GM23248 (cell line): ENCODE data around the gene SERP2. TPM values are rescaled to one million over a fixed set of nuclear protein-coding genes. Genes with fewer than 3 reads are reported as not detected.

Experiments
- DNase-seq: peaks from one replicate; pipeline ENCODE4 v3.0.0-alpha.2; 2015
- H2AFZ ChIP-seq: fragments of 200-600 bp; sonication (generic); 2 replicates; pipeline ENCODE4 v1.6.1; 2016; ENCODE audit warnings: antibody characterized with exemption
- H3F3A ChIP-seq: fragments of 200-600 bp; sonication (generic); 2 replicates; pipeline ENCODE4 v1.6.1; 2016; ENCODE audit warnings: mild to moderate bottlenecking, antibody characterized with exemption, mixed run types; ENCODE audit not compliant: insufficient read depth
- H3K27ac ChIP-seq: fragments of 200-600 bp; sonication (generic); 2 replicates; pipeline ENCODE4 v1.5.1; 2016; ENCODE audit warnings: mild to moderate bottlenecking
- H3K27me3 ChIP-seq: fragments of 200-600 bp; sonication (generic); replicated peaks from 2 replicates; pipeline ENCODE4 v1.6.1; 2016; ENCODE audit warnings: mild to moderate bottlenecking; ENCODE audit not compliant: insufficient read depth
- H3K36me3 ChIP-seq: fragments of 200-600 bp; sonication (generic); 2 replicates; pipeline ENCODE4 v1.6.1; 2016; ENCODE audit warnings: low read depth, mild to moderate bottlenecking
- H3K4me1 ChIP-seq: fragments of 200-600 bp; sonication (generic); 2 replicates; pipeline ENCODE4 v1.6.1; 2016; ENCODE audit warnings: mild to moderate bottlenecking; ENCODE audit not compliant: insufficient read depth
- H3K4me2 ChIP-seq: fragments of 200-600 bp; sonication (generic); one replicate; pipeline ENCODE4 v1.6.1; 2016; ENCODE audit warnings: mild to moderate bottlenecking; ENCODE audit not compliant: unreplicated experiment
- H3K4me3 ChIP-seq: fragments of 200-600 bp; sonication (generic); 2 replicates; pipeline ENCODE4 v1.5.1; 2016; ENCODE audit warnings: mild to moderate bottlenecking
- H3K79me2 ChIP-seq: fragments of 200-600 bp; sonication (generic); 2 replicates; pipeline ENCODE4 v1.6.1; 2016; ENCODE audit warnings: mild to moderate bottlenecking; ENCODE audit not compliant: insufficient read depth
- H3K9ac ChIP-seq: fragments of 200-600 bp; sonication (generic); 2 replicates; pipeline ENCODE4 v1.6.1; 2016; ENCODE audit warnings: mild to moderate bottlenecking
- H3K9me2 ChIP-seq: fragments of 200-600 bp; sonication (generic); 2 replicates; pipeline ENCODE4 v1.6.1; 2016; ENCODE audit warnings: mixed run types, mild to moderate bottlenecking, moderate library complexity; ENCODE audit not compliant: insufficient read depth
- H3K9me3 ChIP-seq: fragments of 200-600 bp; sonication (generic); one replicate; pipeline ENCODE4 v1.6.1; 2017; ENCODE audit warnings: low read depth
- H4K20me1 ChIP-seq: fragments of 200-600 bp; sonication (generic); 2 replicates; pipeline ENCODE4 v1.6.0; 2016; ENCODE audit not compliant: insufficient read depth
- EZH2 ChIP-seq: fragments of 200-600 bp; sonication (generic); IDR thresholded peaks from 2 replicates; pipeline ENCODE4 v1.6.1; 2018; ENCODE audit warnings: antibody characterized with exemption, mild to moderate bottlenecking; ENCODE audit not compliant: insufficient read depth, poor library complexity, severe bottlenecking
- EZH2phosphoT487 ChIP-seq: fragments of 200-600 bp; sonication (generic); IDR thresholded peaks from 2 replicates; pipeline ENCODE4 v1.6.1; 2018; ENCODE audit warnings: antibody characterized with exemption, moderate library complexity, mild to moderate bottlenecking, low read depth; ENCODE audit not compliant: insufficient read depth
- WGBS, 2 experiments: methylation state at CpG; one replicate each; pipeline ENCODE4 v1.1.6; 2015 to 2017; ENCODE audit warnings: low lambda C conversion rate in 2 of 2, low coverage in 1 of 2; ENCODE audit errors: missing lambda C conversion rate in 2 of 2; 5-methylcytosine and 5-hydroxymethylcytosine counted together
- in situ Hi-C: fragments of 300-500 bp; cut with MboI; formaldehyde crosslinking; loops from 2 replicates; pipeline ENCODE4 v1.15.0; 2020
- polyA plus RNA-seq: library from polyadenylated mRNA; unstranded; fragments of >200 nt; fragmentation: Nextera tagmentation; extraction: Ambion mirVana; gene quantifications from 2 replicates; pipeline ENCODE4 v1.2.1, GENCODE V29; 2016
- total RNA-seq: library from RNA; depleted of rRNA; stranded (reverse); fragments of >200 nt; shearing (Covaris generic); gene quantifications from 2 replicates; pipeline ENCODE4 v1.2.3, GENCODE V29; 2014

Gene SERP2
- total and polyA plus RNA-seq, 2 experiments from 2014 or later, result 2.8 to 3.2 TPM

GRCh38 chr13:44336934-44337333 is 36.7 kb upstream of the SERP2 start:
- no peak overlapping the region for H3K9ac ChIP-seq
- no peaks in the 10 kb centered on the region for H3K9me2 ChIP-seq
- no peak overlapping the region for H2AFZ ChIP-seq
- no peak overlapping the region for H3K4me2 ChIP-seq
- no peaks in the 10 kb centered on the region for H3K9me3 ChIP-seq
- WGBS, 2 experiments, result 92 to 95% methylated on average over 4 of the region's 4 CpGs
- no peak overlapping the region for H3K27ac ChIP-seq
- TF ChIP-seq EZH2, result no peak
- no peak for TF ChIP-seq EZH2phosphoT487
- no peak for DNase-seq
- in situ Hi-C loops, result no loop called here
- H3K4me1 ChIP-seq, result peaks cover 4% of the 10 kb centered on the region
- H3K79me2 ChIP-seq, result no peaks in the 10 kb centered on the region
- H3K4me3 ChIP-seq, result no peak overlapping the region
- no peaks in the 10 kb centered on the region; the same call in 1 of the 2 replicates for H3K27me3 ChIP-seq
- H3K36me3 ChIP-seq, result no peaks in the 10 kb centered on the region
- no peaks in the 10 kb centered on the region for H4K20me1 ChIP-seq
- H3F3A ChIP-seq, result no peaks in the 10 kb centered on the region

- TF ChIP-seq EZH2phosphoT487 (no peak), EZH2 (no peak)
- DNase-seq, result no peak
- WGBS, 2 experiments, result 64 to 86% methylated on average over 4 of the region's 4 CpGs
- Histone ChIP-seq H3K9ac (no peak overlapping the region), H3K79me2 (no peaks in the 10 kb centered on the region), H3K4me3 (no peak overlapping the region), H3K27me3 (no peaks in the 10 kb centered on the region; the same call in 1 of the 2 replicates), H3F3A (no peaks in the 10 kb centered on the region), H4K20me1 (no peaks in the 10 kb centered on the region), H3K27ac (no peak overlapping the region), H2AFZ (no peak overlapping the region), H3K9me3 (no peaks in the 10 kb centered on the region), H3K36me3 (no peaks in the 10 kb centered on the region), H3K4me1 (no peaks in the 10 kb centered on the region), H3K9me2 (no peaks in the 10 kb centered on the region), H3K4me2 (no peak overlapping the region)
- in situ Hi-C loops, result no loop called here
Measured at GRCh38 chr13:44337581-44337980, 36.0 kb upstream of the SERP2 start.

GRCh38 chr13:44340508-44340907 is 33.1 kb upstream of the SERP2 start:
- H2AFZ ChIP-seq, result no peak overlapping the region
- H3K9ac ChIP-seq, result no peak overlapping the region
- WGBS, 2 experiments, result 14 to 23% methylated on average over 2 of the region's 2 CpGs
- no peaks in the 10 kb centered on the region for H3K36me3 ChIP-seq
- H3F3A ChIP-seq, result no peaks in the 10 kb centered on the region
- H3K4me1 ChIP-seq, result no peaks in the 10 kb centered on the region
- no peaks in the 10 kb centered on the region for H3K9me3 ChIP-seq
- H3K79me2 ChIP-seq, result no peaks in the 10 kb centered on the region
- H3K27me3 ChIP-seq, result no peaks in the 10 kb centered on the region; the same call in 1 of the 2 replicates
- H3K27ac ChIP-seq, result no peak overlapping the region
- no peak overlapping the region for H3K4me3 ChIP-seq
- H3K9me2 ChIP-seq, result no peaks in the 10 kb centered on the region
- TF ChIP-seq EZH2 (no peak), EZH2phosphoT487 (no peak)
- no peak overlapping the region for H3K4me2 ChIP-seq
- no peaks in the 10 kb centered on the region for H4K20me1 ChIP-seq
- in situ Hi-C loops, result no loop called here
- DNase-seq, result no peak

GRCh38 chr13:44342741-44343140 is 30.9 kb upstream of the SERP2 start:
- no peaks in the 10 kb centered on the region for H3K9me2 ChIP-seq
- no peaks in the 10 kb centered on the region for H3K36me3 ChIP-seq
- H3K4me3 ChIP-seq, result no peak overlapping the region
- H3F3A ChIP-seq, result no peaks in the 10 kb centered on the region
- no peak for DNase-seq
- no peak overlapping the region for H2AFZ ChIP-seq
- in situ Hi-C loops, result no loop called here
- H3K79me2 ChIP-seq, result no peaks in the 10 kb centered on the region
- no peak overlapping the region for H3K4me2 ChIP-seq
- H3K27ac ChIP-seq, result no peak overlapping the region
- no peaks in the 10 kb centered on the region for H4K20me1 ChIP-seq
- H3K4me1 ChIP-seq, result peaks cover 6% of the 10 kb centered on the region; the same call in 1 of the 2 replicates
- no peak for TF ChIP-seq EZH2phosphoT487
- TF ChIP-seq EZH2, result no peak
- WGBS, 2 experiments, result 63 to 69% methylated on average over 1 of the region's 1 CpG
- no peak overlapping the region for H3K9ac ChIP-seq
- H3K27me3 ChIP-seq, result no peaks in the 10 kb centered on the region
- no peaks in the 10 kb centered on the region for H3K9me3 ChIP-seq

- Histone ChIP-seq H3K27me3 (no peaks in the 10 kb centered on the region), H2AFZ (no peak overlapping the region), H3K79me2 (no peaks in the 10 kb centered on the region), H3K27ac (no peak overlapping the region), H4K20me1 (no peaks in the 10 kb centered on the region), H3K9me3 (no peaks in the 10 kb centered on the region), H3K4me2 (no peak overlapping the region), H3K4me3 (no peak overlapping the region), H3K9ac (no peak overlapping the region), H3K4me1 (peaks cover 10% of the 10 kb centered on the region; the same call in 1 of the 2 replicates), H3K9me2 (no peaks in the 10 kb centered on the region), H3K36me3 (no peaks in the 10 kb centered on the region), H3F3A (no peaks in the 10 kb centered on the region; the same call in 1 of the 2 replicates)
- in situ Hi-C loops, result no loop called here
- no peak for TF ChIP-seq EZH2phosphoT487
- no peak for TF ChIP-seq EZH2
- DNase-seq, result no peak
Measured at GRCh38 chr13:44346534-44346933, 27.1 kb upstream of the SERP2 start.
